ENCODE measurements around the gene ASIC4. TPM values are rescaled to one million over a fixed set of nuclear protein-coding genes. Genes with fewer than 3 reads are reported as not detected.

Gene ASIC4
- polyA plus RNA-seq, 3 donors = not detected

DNA sequence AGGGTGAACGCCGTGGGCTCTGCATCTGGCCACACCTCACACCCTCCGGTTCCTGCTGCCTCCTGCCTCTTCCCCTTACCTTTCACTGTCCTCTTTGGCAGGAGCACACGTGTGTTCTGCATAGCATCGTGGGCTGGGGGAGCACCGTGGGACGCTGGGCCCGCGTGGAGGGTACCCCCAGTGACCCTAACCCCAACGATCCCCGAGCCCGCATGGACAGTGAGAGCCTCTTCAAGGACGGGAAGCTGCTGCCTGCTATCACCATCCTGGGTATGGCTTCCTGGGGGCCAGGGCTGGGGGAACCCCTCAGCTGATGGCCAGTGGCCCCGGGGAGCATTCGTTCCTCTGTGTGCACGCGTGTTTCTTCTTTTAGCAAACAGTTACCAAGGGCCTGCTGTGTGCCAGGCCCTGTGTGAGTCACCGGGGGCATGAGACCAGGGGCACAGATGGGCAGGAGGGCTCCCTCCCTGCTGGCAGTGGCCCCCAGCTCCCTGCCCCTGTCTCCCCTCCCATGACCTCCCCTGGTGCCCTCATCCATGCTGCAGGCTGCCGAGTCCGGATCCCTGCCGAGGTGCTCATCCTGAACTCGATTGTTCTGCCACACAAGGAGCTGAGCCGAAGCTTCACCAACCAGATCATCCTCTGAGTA is 8.0 kb upstream of the ASIC4 start:
- H3K36me3 Mint-ChIP-seq = peaks cover 56 to 62% of the 10 kb centered on the region in 2 donors
- peaks cover 6% of the 10 kb centered on the region for H4K20me1 ChIP-seq (ENCODE audit: insufficient read depth, low read length)
- H3K27me3 Mint-ChIP-seq (ENCODE audit: low read depth in 3 of 3) = peaks cover 24 to 33% (median 31%) of the 10 kb centered on the region in 3 donors
- no peak overlapping the region for H2AFZ ChIP-seq (ENCODE audit: insufficient read depth, low read depth, low read length, poor library complexity, severe bottlenecking)
- H3K4me3 Mint-ChIP-seq = no peak overlapping the region
- peaks cover 2 to 13% (median 10%) of the 10 kb centered on the region in 7 donors for H3K9me3 Mint-ChIP-seq
- TF ChIP-seq, protein P1, sequence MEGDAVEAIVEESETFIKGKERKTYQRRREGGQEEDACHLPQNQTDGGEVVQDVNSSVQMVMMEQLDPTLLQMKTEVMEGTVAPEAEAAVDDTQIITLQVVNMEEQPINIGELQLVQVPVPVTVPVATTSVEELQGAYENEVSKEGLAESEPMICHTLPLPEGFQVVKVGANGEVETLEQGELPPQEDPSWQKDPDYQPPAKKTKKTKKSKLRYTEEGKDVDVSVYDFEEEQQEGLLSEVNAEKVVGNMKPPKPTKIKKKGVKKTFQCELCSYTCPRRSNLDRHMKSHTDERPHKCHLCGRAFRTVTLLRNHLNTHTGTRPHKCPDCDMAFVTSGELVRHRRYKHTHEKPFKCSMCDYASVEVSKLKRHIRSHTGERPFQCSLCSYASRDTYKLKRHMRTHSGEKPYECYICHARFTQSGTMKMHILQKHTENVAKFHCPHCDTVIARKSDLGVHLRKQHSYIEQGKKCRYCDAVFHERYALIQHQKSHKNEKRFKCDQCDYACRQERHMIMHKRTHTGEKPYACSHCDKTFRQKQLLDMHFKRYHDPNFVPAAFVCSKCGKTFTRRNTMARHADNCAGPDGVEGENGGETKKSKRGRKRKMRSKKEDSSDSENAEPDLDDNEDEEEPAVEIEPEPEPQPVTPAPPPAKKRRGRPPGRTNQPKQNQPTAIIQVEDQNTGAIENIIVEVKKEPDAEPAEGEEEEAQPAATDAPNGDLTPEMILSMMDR (IDR thresholded peaks at IDR 0.05) = no peak
- H3K27ac Mint-ChIP-seq = peak overlapping the region in 1 of 7 donors; percentile 64
- H3K4me3 ChIP-seq (replicated peaks in 1 of 3; ENCODE audit: low read depth in 2 of 3, low read length in 3 of 3) = no peak overlapping the region
- peaks cover 4 to 13% of the 10 kb centered on the region in 2 donors for H3K9me3 ChIP-seq (replicated peaks in 1 of 2; ENCODE audit: control insufficient read depth in 1 of 2, insufficient read depth in 1 of 2, low read length in 2 of 2)
- no peaks in the 10 kb centered on the region for H3K4me1 ChIP-seq (ENCODE audit: control insufficient read depth in 1 of 2, insufficient read depth in 2 of 2, low read length in 2 of 2)
- H3K27me3 ChIP-seq (ENCODE audit: control insufficient read depth in 2 of 2, insufficient read depth in 2 of 2, low read length in 2 of 2) = peaks cover 12 to 28% of the 10 kb centered on the region in 2 donors
- H3K79me2 ChIP-seq (ENCODE audit: insufficient read depth, low read length) = no peaks in the 10 kb centered on the region
- peaks cover 44 to 63% of the 10 kb centered on the region in 2 donors for H3K36me3 ChIP-seq (replicated peaks in 1 of 2; ENCODE audit: control insufficient read depth in 1 of 2, insufficient read depth in 2 of 2, low read length in 2 of 2)
- no peak overlapping the region for H3K9ac ChIP-seq (ENCODE audit: insufficient read depth, low read length, poor library complexity, severe bottlenecking)
- 97% methylated on average over 23 of the region's 23 CpGs for WGBS (ENCODE audit: insufficient coverage)
- intact Hi-C loops (cut with micrococcal nuclease) = no loop called here
- H3K4me1 Mint-ChIP-seq = peaks cover 14% of the 10 kb centered on the region
- H3K27ac ChIP-seq (ENCODE audit: low read depth in 1 of 2, low read length in 2 of 2) = no peak overlapping the region
- H3K4me2 ChIP-seq (replicated peaks; ENCODE audit: extremely low read depth, low read length, poor library complexity, severe bottlenecking) = no peak overlapping the region
- DNase-seq = no peak

DNA sequence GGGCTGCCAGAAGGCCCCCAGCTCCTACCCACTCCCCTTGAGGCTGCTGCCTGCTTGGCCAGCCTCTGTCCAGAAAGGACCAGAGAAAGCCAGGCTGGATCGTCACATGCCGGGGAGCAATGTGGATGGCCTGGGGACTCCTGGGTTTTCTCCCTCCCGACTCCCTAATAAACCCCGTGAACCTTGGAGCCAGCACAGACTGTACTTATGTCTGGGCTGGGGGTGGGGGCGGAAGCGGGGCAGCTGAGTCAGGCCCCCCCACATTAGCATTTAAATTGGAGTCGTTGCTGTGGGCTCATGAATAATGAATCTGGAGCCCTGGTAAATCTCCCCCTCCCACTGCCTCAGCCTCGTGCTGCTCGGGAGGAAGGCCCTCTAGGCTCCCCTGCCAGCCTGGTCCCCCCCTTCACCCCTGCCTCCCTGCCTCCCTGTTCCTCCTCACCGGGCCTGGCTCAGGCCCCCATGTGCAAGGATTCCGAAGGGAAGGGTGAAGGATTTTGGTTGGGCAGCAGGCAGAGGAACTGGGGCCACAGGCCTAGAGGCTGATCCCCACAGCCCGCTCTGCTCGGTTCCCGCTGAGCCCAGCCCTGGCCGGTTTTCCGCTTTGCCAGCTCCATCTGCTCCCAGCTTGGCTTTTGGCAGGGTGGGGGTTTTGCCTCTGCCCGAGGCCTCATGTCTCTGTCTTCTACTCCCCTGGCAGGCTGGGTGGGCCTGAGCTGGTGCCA is 7.3 kb upstream of the ASIC4 start:
- Histone ChIP-seq H3K27ac (ENCODE audit: low read depth in 1 of 2, low read length in 2 of 2) (no peak overlapping the region), H3K4me1 (ENCODE audit: control insufficient read depth in 1 of 2, insufficient read depth in 2 of 2, low read length in 2 of 2) (no peaks in the 10 kb centered on the region), H4K20me1 (ENCODE audit: insufficient read depth, low read length) (peaks cover 6% of the 10 kb centered on the region), H3K27me3 (ENCODE audit: control insufficient read depth in 2 of 2, insufficient read depth in 2 of 2, low read length in 2 of 2) (peaks cover 16 to 34% of the 10 kb centered on the region in 2 donors), H3K9me3 (replicated peaks in 1 of 2; ENCODE audit: control insufficient read depth in 1 of 2, insufficient read depth in 1 of 2, low read length in 2 of 2) (peaks cover 6 to 15% of the 10 kb centered on the region in 2 donors), H3K36me3 (replicated peaks in 1 of 2; ENCODE audit: control insufficient read depth in 1 of 2, insufficient read depth in 2 of 2, low read length in 2 of 2) (peaks cover 41 to 56% of the 10 kb centered on the region in 2 donors), H3K79me2 (ENCODE audit: insufficient read depth, low read length) (no peaks in the 10 kb centered on the region), H3K9ac (ENCODE audit: insufficient read depth, low read length, poor library complexity, severe bottlenecking) (no peak overlapping the region), H2AFZ (ENCODE audit: insufficient read depth, low read depth, low read length, poor library complexity, severe bottlenecking) (no peak overlapping the region), H3K4me2 (replicated peaks; ENCODE audit: extremely low read depth, low read length, poor library complexity, severe bottlenecking) (no peak overlapping the region), H3K4me3 (replicated peaks in 1 of 3; ENCODE audit: low read depth in 2 of 3, low read length in 3 of 3) (no peak overlapping the region)
- peaks cover 53 to 55% of the 10 kb centered on the region in 2 donors for H3K36me3 Mint-ChIP-seq
- H3K27ac Mint-ChIP-seq = peak overlapping the region in 1 of 7 donors; percentile 64
- peaks cover 14% of the 10 kb centered on the region for H3K4me1 Mint-ChIP-seq
- H3K9me3 Mint-ChIP-seq = peaks cover 2 to 16% (median 12%) of the 10 kb centered on the region in 7 donors
- TF ChIP-seq, protein P1 (IDR thresholded peaks at IDR 0.05) = no peak
- WGBS (ENCODE audit: insufficient coverage) = 100% methylated on average over 8 of the region's 17 CpGs
- peak overlapping the region in 1 of 2 donors; percentile 48 for H3K4me3 Mint-ChIP-seq
- intact Hi-C loops (cut with micrococcal nuclease) = no loop called here
- DNase-seq = no peak
- H3K27me3 Mint-ChIP-seq (ENCODE audit: low read depth in 3 of 3) = peaks cover 26 to 40% (median 37%) of the 10 kb centered on the region in 3 donors
